CD14-positive monocyte (primary cell): ENCODE data around the gene CAPN11. TPM values are rescaled to one million over a fixed set of nuclear protein-coding genes. Genes with fewer than 3 reads are reported as not detected.

ENCODE experiments used
- DNase-seq, 3 donors: peaks; one replicate each; pipeline ENCODE4 v3.0.0-alpha.2; 2011 to 2022
- H2AFZ ChIP-seq: 2 replicates; pipeline ENCODE4 v1.6.0; 2012; ENCODE audit warnings: mild to moderate bottlenecking, low read depth, low read length, inconsistent platforms; ENCODE audit not compliant: insufficient read depth, poor library complexity, severe bottlenecking
- H3K27ac ChIP-seq, 2 donors: 1 replicate in 1 of 2; 2 replicates in 1 of 2; pipeline ENCODE4 v1.5.1; 2012 to 2013; ENCODE audit warnings: low read length in 2 of 2, control low read depth in 1 of 2, inconsistent platforms in 1 of 2, low read depth in 1 of 2, mild to moderate bottlenecking in 1 of 2
- H3K27me3 ChIP-seq, 2 donors: one replicate each; pipeline versions ENCODE4 v1.6.0 to v1.6.1; 2011 to 2013; ENCODE audit warnings: low read length in 2 of 2; ENCODE audit not compliant: control insufficient read depth in 2 of 2, insufficient read depth in 2 of 2
- H3K36me3 ChIP-seq, 2 donors: replicated peaks in 1 of 2; 1 replicate in 1 of 2; 2 replicates in 1 of 2; pipeline versions ENCODE4 v1.5.1 to v1.6.1; 2012 to 2013; ENCODE audit warnings: low read length in 2 of 2, control low read depth in 1 of 2, inconsistent platforms in 1 of 2, mild to moderate bottlenecking in 1 of 2; ENCODE audit not compliant: insufficient read depth in 2 of 2, control insufficient read depth in 1 of 2
- H3K4me1 ChIP-seq, 2 donors: 1 replicate in 1 of 2; 2 replicates in 1 of 2; pipeline versions ENCODE4 v1.5.1 to v1.6.1; 2012 to 2013; ENCODE audit warnings: low read length in 2 of 2, control low read depth in 1 of 2, inconsistent platforms in 1 of 2, mild to moderate bottlenecking in 1 of 2, moderate library complexity in 1 of 2; ENCODE audit not compliant: insufficient read depth in 2 of 2, control insufficient read depth in 1 of 2
- H3K4me2 ChIP-seq: replicated peaks from 2 replicates; pipeline ENCODE3; 2012; ENCODE audit warnings: low read length, moderate library complexity, mild to moderate bottlenecking; ENCODE audit not compliant: poor library complexity, severe bottlenecking; ENCODE audit errors: extremely low read depth
- H3K4me3 ChIP-seq, 3 experiments: fragments of 200-600 bp in 1 of 3; sonication (generic) in 1 of 3; replicated peaks in 1 of 3; 1 replicate in 2 of 3; 2 replicates in 1 of 3; pipeline ENCODE4 v1.5.1; 2011 to 2013; ENCODE audit warnings: low read length in 3 of 3, mild to moderate bottlenecking in 3 of 3, control low read depth in 2 of 3, low read depth in 2 of 3, inconsistent platforms in 1 of 3, moderate library complexity in 1 of 3
- H3K79me2 ChIP-seq: 2 replicates; pipeline ENCODE4 v1.6.0; 2012; ENCODE audit warnings: mild to moderate bottlenecking, control low read depth, inconsistent platforms, low read length, moderate library complexity; ENCODE audit not compliant: insufficient read depth
- H3K9ac ChIP-seq: 2 replicates; pipeline ENCODE4 v1.6.0; 2017; ENCODE audit warnings: low read length, mild to moderate bottlenecking; ENCODE audit not compliant: insufficient read depth, poor library complexity, severe bottlenecking
- H3K9me3 ChIP-seq, 2 donors: replicated peaks in 1 of 2; 1 replicate in 1 of 2; 2 replicates in 1 of 2; pipeline versions ENCODE4 v1.5.1 to v1.6.1; 2012 to 2013; ENCODE audit warnings: low read length in 2 of 2, control low read depth in 1 of 2; ENCODE audit not compliant: control insufficient read depth in 1 of 2, insufficient read depth in 1 of 2
- H4K20me1 ChIP-seq: 2 replicates; pipeline ENCODE4 v1.6.0; 2012; ENCODE audit warnings: mild to moderate bottlenecking, low read length, control low read depth, moderate library complexity; ENCODE audit not compliant: insufficient read depth
- H3K27ac Mint-ChIP-seq, 7 donors: one replicate each; pipeline ENCODE4 v1.8.0; 2020; ENCODE audit warnings: mild to moderate bottlenecking in 7 of 7, mixed read lengths in 7 of 7, moderate library complexity in 6 of 7, inconsistent platforms in 2 of 7
- H3K27me3 Mint-ChIP-seq, 3 donors: one replicate each; pipeline ENCODE4 v1.8.0; 2021 to 2022; ENCODE audit warnings: low read depth in 3 of 3, mild to moderate bottlenecking in 3 of 3, mixed read lengths in 3 of 3, moderate library complexity in 3 of 3, inconsistent platforms in 1 of 3
- H3K36me3 Mint-ChIP-seq, 2 donors: one replicate each; pipeline ENCODE4 v1.8.0; 2020; ENCODE audit warnings: mixed read lengths in 2 of 2, inconsistent platforms in 1 of 2, mild to moderate bottlenecking in 1 of 2
- H3K4me1 Mint-ChIP-seq: one replicate; pipeline ENCODE4 v1.8.0; 2020; ENCODE audit warnings: mild to moderate bottlenecking, mixed read lengths
- H3K4me3 Mint-ChIP-seq, 2 donors: one replicate each; pipeline ENCODE4 v1.8.0; 2020; ENCODE audit warnings: mild to moderate bottlenecking in 2 of 2, mixed read lengths in 2 of 2, moderate library complexity in 1 of 2
- H3K9me3 Mint-ChIP-seq, 7 donors: one replicate each; pipeline ENCODE4 v1.8.0; 2020 to 2022; ENCODE audit warnings: mixed read lengths in 7 of 7, mild to moderate bottlenecking in 6 of 7, moderate library complexity in 6 of 7, inconsistent platforms in 2 of 7
- WGBS: methylation state at CpG from one replicate; pipeline ENCODE4 v1.1.5; 2013; ENCODE audit warnings: missing lambda C conversion rate; ENCODE audit not compliant: insufficient coverage; 5-methylcytosine and 5-hydroxymethylcytosine counted together
- intact Hi-C, 2 donors: fragments of 100-400 bp; cut with micrococcal nuclease; formaldehyde crosslinking; loops; one replicate each; pipeline versions ENCODE4 v1.15.0 to v1.15.1; 2023
- polyA plus RNA-seq, 3 donors: library from polyadenylated mRNA; depleted of rRNA in 1 of 3; unstranded in 2 of 3; stranded (reverse) in 1 of 3; fragments of 300-500 nt in 2 of 3; fragments of >200 nt in 1 of 3; fragmentation: Illumina TruSeq in 2 of 3; gene quantifications; 1 replicate in 2 of 3; 2 replicates in 1 of 3; pipeline ENCODE4 v1.2.3, GENCODE V29; 2012 to 2021
- TF ChIP-seq, protein P1 (sequence below): fragments of 200-600 bp; IDR thresholded peaks from one replicate; pipeline ENCODE4 v1.8.0; 2022; ENCODE audit warnings: antibody characterized with exemption, mild to moderate bottlenecking

CAPN11 gene
- polyA plus RNA-seq, 3 donors, result 0.11 TPM; not detected in 2

DNA sequence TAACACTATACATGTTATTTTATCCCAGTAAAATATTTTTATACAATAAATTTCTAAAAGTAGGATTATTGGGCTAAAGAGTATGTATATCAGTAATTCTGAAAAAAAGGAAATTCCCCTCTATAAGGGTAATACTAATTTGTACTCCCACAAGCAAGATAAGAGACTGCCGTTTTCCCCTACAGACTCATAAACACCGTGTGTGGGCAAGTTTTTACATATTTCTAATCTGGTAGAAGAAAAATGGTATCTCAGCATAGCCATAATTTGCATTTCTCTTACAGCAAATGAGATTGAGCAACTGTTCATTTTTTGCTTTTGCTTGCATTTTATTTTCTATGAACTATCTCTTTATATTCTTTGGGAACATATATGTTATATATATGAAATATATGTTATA is 32.1 kb downstream of the CAPN11 start:
- Mint-ChIP-seq H3K4me1 (peaks cover 14% of the 10 kb centered on the region), H3K27me3 (peaks cover 0 to 5% (median 2%) of the 10 kb centered on the region in 3 donors), H3K9me3 (peaks cover 0 to 2% (median 0%) of the 10 kb centered on the region in 7 donors), H3K36me3 (no peaks in the 10 kb centered on the region), H3K4me3 (no peak overlapping the region), H3K27ac (no peak overlapping the region)
- TF ChIP-seq, protein P1, sequence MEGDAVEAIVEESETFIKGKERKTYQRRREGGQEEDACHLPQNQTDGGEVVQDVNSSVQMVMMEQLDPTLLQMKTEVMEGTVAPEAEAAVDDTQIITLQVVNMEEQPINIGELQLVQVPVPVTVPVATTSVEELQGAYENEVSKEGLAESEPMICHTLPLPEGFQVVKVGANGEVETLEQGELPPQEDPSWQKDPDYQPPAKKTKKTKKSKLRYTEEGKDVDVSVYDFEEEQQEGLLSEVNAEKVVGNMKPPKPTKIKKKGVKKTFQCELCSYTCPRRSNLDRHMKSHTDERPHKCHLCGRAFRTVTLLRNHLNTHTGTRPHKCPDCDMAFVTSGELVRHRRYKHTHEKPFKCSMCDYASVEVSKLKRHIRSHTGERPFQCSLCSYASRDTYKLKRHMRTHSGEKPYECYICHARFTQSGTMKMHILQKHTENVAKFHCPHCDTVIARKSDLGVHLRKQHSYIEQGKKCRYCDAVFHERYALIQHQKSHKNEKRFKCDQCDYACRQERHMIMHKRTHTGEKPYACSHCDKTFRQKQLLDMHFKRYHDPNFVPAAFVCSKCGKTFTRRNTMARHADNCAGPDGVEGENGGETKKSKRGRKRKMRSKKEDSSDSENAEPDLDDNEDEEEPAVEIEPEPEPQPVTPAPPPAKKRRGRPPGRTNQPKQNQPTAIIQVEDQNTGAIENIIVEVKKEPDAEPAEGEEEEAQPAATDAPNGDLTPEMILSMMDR, result no peak
- H3K79me2 ChIP-seq, result no peaks in the 10 kb centered on the region
- no peak overlapping the region for H3K4me3 ChIP-seq
- H4K20me1 ChIP-seq, result no peaks in the 10 kb centered on the region
- H3K27ac ChIP-seq, result no peak overlapping the region
- DNase-seq, result no peak
- H2AFZ ChIP-seq, result no peak overlapping the region
- H3K36me3 ChIP-seq, result no peaks in the 10 kb centered on the region
- H3K9me3 ChIP-seq, result no peaks in the 10 kb centered on the region
- no CpG with 5 or more reads among the region's 2 CpGs for WGBS
- no peak overlapping the region for H3K4me2 ChIP-seq
- no peak overlapping the region for H3K9ac ChIP-seq
- peaks cover 9% of the 10 kb centered on the region in 2 donors for H3K4me1 ChIP-seq
- intact Hi-C loops, result no loop called here
- no peaks in the 10 kb centered on the region for H3K27me3 ChIP-seq

DNA sequence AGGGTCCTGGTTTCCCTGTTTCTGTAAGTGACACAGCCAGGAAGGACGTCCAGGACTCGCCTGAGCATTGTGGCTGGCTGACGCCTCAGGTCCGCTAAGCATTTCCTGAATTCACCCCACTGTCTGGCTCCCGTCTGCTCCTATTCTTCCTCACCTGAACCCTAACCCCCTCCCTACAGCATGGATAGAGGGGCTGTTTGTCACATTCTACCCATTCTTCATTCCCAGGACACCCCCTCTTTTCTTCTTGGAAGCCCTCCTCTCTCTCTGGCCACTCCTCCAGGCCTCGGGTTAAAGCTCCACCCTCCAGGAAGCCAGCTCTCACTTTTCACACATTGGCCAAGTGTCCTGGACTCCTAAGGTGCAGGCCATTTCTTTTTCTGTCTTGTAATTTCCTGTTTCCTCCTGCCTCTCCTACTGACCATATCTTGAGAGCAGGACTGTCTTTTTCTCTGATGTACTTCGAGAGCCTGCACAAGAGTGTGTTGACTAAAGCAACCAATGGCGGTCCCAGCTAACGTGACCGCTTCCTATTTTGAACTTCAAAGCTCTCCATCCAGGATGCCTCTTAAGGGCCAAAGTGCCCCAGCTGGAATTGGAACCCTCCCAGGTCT is 33.9 kb downstream of the CAPN11 start:
- H3K27me3 Mint-ChIP-seq, result peaks cover 0 to 2% (median 0%) of the 10 kb centered on the region in 3 donors
- Histone ChIP-seq H4K20me1 (no peaks in the 10 kb centered on the region), H2AFZ (peak overlapping the region; percentile 85), H3K36me3 (no peaks in the 10 kb centered on the region), H3K9ac (peak overlapping the region; percentile 39), H3K27ac (peak overlapping the region in 1 of 2 donors; percentile 14), H3K79me2 (no peaks in the 10 kb centered on the region), H3K4me3 (peak overlapping the region; percentile 34 to 66 (median 52)), H3K27me3 (no peaks in the 10 kb centered on the region), H3K4me2 (peak overlapping the region; percentile 59), H3K4me1 (peaks cover 9% of the 10 kb centered on the region in 2 donors), H3K9me3 (no peaks in the 10 kb centered on the region)
- H3K36me3 Mint-ChIP-seq, result no peaks in the 10 kb centered on the region
- peak in 1 of 3 donors; percentile 9 for DNase-seq
- peak overlapping the region in 4 of 7 donors; percentile 37 to 86 (median 56) for H3K27ac Mint-ChIP-seq
- intact Hi-C loops, result no loop called here
- TF ChIP-seq, protein P1, result no peak
- H3K4me3 Mint-ChIP-seq, result peak overlapping the region; percentile 82 to 96
- peaks cover 0 to 2% (median 0%) of the 10 kb centered on the region in 7 donors for H3K9me3 Mint-ChIP-seq
- peaks cover 11% of the 10 kb centered on the region for H3K4me1 Mint-ChIP-seq
- WGBS, result 30% methylated on average over 8 of the region's 10 CpGs
